GM06990 (cell line): Measurements from ENCODE around the gene GMCL1.
"Not testable (repeated sequence)": the region's sequence is repeated elsewhere in the genome, so short reads cannot be mapped to it uniquely, and the experiment has no call there.

Source experiments
- DNase-seq: peaks from one replicate; pipeline ENCODE4 v3.0.0-alpha.2; 2011; ENCODE audit not compliant: insufficient read length; ENCODE audit errors: extremely low read depth
- H3K27me3 ChIP-seq: replicated peaks from 2 replicates; pipeline ENCODE4 v1.6.0; 2011; ENCODE audit warnings: low read length; ENCODE audit not compliant: control insufficient read depth, insufficient read depth
- H3K36me3 ChIP-seq: 2 replicates; pipeline ENCODE4 v1.5.1; 2011; ENCODE audit warnings: low read length; ENCODE audit not compliant: control insufficient read depth, insufficient read depth
- H3K4me3 ChIP-seq: replicated peaks from 2 replicates; pipeline ENCODE4 v1.5.1; 2011; ENCODE audit warnings: low read depth, mild to moderate bottlenecking, control low read depth, low read length
- CTCF ChIP-seq: IDR thresholded peaks from 2 replicates; pipeline ENCODE4 v1.5.1; 2011; ENCODE audit warnings: low read length, control low read depth, mild to moderate bottlenecking, inconsistent platforms; ENCODE audit not compliant: insufficient read depth, poor library complexity, severe bottlenecking

The GMCL1 gene

DNA sequence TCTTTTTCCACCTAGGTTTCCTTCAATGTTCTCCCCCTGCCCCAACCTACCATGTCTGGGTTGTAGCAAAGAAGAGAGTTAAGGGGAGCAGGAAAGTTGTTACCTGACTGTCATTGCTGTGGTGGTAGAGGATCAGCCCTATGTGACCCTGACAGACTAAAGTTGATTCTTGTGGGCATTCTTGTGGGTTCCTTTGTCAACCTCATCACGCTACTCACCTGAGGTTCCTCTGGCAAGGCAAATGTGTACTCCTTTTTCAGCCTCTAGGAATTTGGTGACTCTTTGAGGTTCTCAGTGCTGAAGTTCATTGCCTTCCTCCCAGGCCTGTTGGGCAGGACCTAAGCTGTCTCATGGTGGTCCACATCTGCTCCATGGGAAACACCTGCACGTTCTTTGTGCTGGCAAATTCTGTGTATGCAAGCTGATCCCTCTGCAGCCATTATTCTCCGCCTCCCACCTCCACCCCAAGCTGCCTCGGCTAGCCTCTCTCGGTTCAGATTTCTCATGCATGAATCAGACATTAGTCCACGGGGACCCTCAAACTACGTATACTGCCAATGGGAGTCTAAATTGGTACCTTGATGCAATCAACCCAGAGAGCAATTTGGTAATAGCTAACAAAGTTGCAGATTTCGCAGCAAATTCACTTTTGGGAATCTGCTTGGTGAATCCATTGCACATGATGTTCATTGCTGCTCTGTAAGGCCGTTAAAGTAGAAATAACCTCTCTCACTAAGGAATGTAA is 1.5 kb upstream of the GMCL1 start:
- TF ChIP-seq CTCF, result no peak
- Histone ChIP-seq H3K4me3 (no peak overlapping the region), H3K36me3 (no peaks in the 10 kb centered on the region), H3K27me3 (no peaks in the 10 kb centered on the region)
- DNase-seq, result no peak

GRCh38 chr2:69828938-69829255 is 563 bp upstream of the GMCL1 start:
- no peak for TF ChIP-seq CTCF
- Histone ChIP-seq H3K27me3 (no peaks in the 10 kb centered on the region), H3K4me3 (peak overlapping the region; percentile 95), H3K36me3 (no peaks in the 10 kb centered on the region)
- DNase-seq, result no peak

GRCh38 chr2:69830045-69830905 is 815 bp downstream of the GMCL1 start:
- no peak for TF ChIP-seq CTCF
- Histone ChIP-seq H3K4me3 (peak overlapping the region; percentile 95), H3K27me3 (no peaks in the 10 kb centered on the region), H3K36me3 (no peaks in the 10 kb centered on the region)
- peak; percentile 67 for DNase-seq

DNA sequence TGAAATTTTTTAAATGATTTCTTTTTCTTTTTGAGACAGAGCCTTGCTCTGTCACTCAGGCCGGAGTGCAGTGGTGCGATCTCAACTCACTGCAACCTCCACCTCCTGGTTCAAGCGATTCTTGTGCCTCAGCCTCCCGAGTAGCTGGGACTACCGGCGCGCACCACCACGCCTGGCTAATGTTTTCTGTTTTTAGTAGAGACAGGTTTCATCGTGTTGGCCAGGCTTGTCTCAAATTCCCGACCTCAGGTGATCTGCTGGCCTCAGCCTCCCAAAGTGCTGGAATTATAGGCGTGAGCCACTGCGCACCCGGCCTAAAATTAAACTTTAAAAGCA is 1.4 kb downstream of the GMCL1 start:
- DNase-seq, H3K36me3 ChIP-seq, H3K27me3 ChIP-seq: not testable (repeated sequence)
- H3K4me3 ChIP-seq, result peak overlapping the region; percentile 95

GRCh38 chr2:69831354-69831905 is 2.0 kb downstream of the GMCL1 start:
- H3K36me3 ChIP-seq, result no peaks in the 10 kb centered on the region
- TF ChIP-seq CTCF, result no peak
- no peak overlapping the region for H3K4me3 ChIP-seq
- H3K27me3 ChIP-seq, result no peaks in the 10 kb centered on the region
- no peak for DNase-seq

DNA sequence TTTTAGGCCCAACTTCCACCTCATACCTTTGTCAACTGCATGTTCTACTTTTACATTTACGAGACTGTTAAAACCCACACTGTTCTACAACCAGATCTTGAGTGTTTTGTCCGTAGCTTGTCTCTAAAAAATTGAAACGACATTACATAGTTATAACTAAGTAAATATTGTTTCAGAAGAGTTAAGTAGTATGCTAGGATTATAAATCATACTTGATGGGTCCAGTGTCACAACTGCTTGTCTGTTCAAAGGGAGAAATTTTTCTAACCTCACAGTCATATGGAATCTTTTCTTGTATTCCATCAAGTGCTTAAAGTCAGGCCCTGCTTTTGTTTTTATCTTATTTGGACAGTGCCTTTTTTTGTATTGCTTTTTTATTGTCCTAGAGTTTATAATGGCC is 4.3 kb downstream of the GMCL1 start:
- no peak for TF ChIP-seq CTCF
- Histone ChIP-seq H3K27me3 (no peaks in the 10 kb centered on the region), H3K4me3 (no peak overlapping the region), H3K36me3 (no peaks in the 10 kb centered on the region)
- no peak for DNase-seq
